Neutrophil (primary cell): Measurements from ENCODE around the gene WNT7B.

Source experiments
- H3K27ac ChIP-seq: fragments of 200-600 bp; sonication (generic); 2 replicates; pipeline ENCODE4 v1.5.1; 2016; ENCODE audit warnings: mild to moderate bottlenecking, moderate library complexity
- H3K27me3 ChIP-seq: fragments of 200-600 bp; sonication (generic); 2 replicates; pipeline ENCODE4 v1.6.0; 2016; ENCODE audit warnings: mild to moderate bottlenecking
- H3K36me3 ChIP-seq: fragments of 200-600 bp; sonication (generic); 2 replicates; pipeline ENCODE4 v1.5.1; 2017
- H3K4me1 ChIP-seq, 2 experiments: fragments of 200-600 bp in 1 of 2; sonication (generic) in 1 of 2; 1 replicate in 1 of 2; 2 replicates in 1 of 2; pipeline versions ENCODE4 v1.5.1 to v1.6.1; 2013 to 2016; ENCODE audit warnings: low read depth in 1 of 2, low read length in 1 of 2, mild to moderate bottlenecking in 1 of 2, moderate library complexity in 1 of 2; ENCODE audit not compliant: control insufficient read depth in 1 of 2, insufficient read depth in 1 of 2
- H3K4me3 ChIP-seq, 2 experiments: fragments of 200-600 bp in 1 of 2; sonication (generic) in 1 of 2; 1 replicate in 1 of 2; 2 replicates in 1 of 2; pipeline ENCODE4 v1.5.1; 2013 to 2016; ENCODE audit warnings: low read depth in 1 of 2, low read length in 1 of 2, mild to moderate bottlenecking in 1 of 2, moderate library complexity in 1 of 2
- H3K9me3 ChIP-seq: fragments of 200-600 bp; sonication (generic); 2 replicates; pipeline ENCODE4 v1.5.1; 2016
- TF ChIP-seq, protein P1 (sequence below): fragments of 200-600 bp; sonication (generic); IDR thresholded peaks from 2 replicates; pipeline ENCODE4 v1.5.1; 2016; ENCODE audit warnings: antibody characterized with exemption

WNT7B gene

DNA sequence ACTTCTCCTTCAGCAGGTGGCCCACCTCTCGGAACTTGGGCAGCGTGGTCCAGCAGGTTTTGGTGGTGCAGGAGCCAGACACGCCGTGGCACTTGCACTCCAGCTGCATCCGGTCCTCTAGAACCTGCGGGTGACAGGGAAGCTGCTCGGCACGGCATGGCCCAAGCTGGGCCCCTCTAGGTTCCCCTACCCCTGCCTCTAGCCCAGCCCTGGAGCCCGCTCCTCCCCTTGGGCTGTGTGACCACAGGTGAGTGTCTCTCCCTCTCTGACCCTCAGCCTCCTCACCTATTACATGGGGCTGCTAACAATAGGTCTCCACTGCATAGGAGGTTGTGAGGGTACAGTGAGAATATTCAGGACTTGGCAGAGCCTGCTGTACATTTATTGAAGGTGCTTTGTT, 53.8 kb downstream of the WNT7B start:
- no peak overlapping the region for H3K27ac ChIP-seq
- H3K4me1 ChIP-seq = no peaks in the 10 kb centered on the region
- no peak overlapping the region for H3K4me3 ChIP-seq
- TF ChIP-seq, protein P1, sequence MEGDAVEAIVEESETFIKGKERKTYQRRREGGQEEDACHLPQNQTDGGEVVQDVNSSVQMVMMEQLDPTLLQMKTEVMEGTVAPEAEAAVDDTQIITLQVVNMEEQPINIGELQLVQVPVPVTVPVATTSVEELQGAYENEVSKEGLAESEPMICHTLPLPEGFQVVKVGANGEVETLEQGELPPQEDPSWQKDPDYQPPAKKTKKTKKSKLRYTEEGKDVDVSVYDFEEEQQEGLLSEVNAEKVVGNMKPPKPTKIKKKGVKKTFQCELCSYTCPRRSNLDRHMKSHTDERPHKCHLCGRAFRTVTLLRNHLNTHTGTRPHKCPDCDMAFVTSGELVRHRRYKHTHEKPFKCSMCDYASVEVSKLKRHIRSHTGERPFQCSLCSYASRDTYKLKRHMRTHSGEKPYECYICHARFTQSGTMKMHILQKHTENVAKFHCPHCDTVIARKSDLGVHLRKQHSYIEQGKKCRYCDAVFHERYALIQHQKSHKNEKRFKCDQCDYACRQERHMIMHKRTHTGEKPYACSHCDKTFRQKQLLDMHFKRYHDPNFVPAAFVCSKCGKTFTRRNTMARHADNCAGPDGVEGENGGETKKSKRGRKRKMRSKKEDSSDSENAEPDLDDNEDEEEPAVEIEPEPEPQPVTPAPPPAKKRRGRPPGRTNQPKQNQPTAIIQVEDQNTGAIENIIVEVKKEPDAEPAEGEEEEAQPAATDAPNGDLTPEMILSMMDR = no peak
- H3K9me3 ChIP-seq = no peaks in the 10 kb centered on the region
- no peaks in the 10 kb centered on the region for H3K36me3 ChIP-seq
- H3K27me3 ChIP-seq = peaks cover 11% of the 10 kb centered on the region

DNA sequence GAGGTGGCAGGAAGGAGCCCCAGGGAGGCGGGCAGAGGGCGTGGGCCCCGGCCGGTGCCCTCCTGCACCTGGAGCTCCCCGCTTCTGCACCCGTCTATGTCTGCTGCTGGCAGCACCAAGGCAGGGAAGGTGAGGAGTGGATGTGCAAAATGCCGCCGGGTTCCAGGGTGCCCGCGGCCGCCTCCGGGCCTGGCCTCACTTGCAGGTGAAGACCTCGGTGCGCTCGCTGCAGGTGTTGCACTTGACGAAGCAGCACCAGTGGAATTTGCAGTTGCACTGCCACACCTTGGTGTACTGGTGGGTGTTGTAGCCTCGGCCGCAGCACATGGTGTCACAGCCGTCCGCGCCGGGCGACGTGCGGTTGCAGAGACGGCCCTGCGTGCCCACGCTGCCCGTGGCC, 54.3 kb downstream of the WNT7B start:
- H3K27ac ChIP-seq = no peak overlapping the region
- TF ChIP-seq, protein P1 = no peak
- no peaks in the 10 kb centered on the region for H3K36me3 ChIP-seq
- H3K27me3 ChIP-seq = peaks cover 16% of the 10 kb centered on the region
- H3K9me3 ChIP-seq = no peaks in the 10 kb centered on the region
- H3K4me1 ChIP-seq = no peaks in the 10 kb centered on the region
- no peak overlapping the region for H3K4me3 ChIP-seq

DNA sequence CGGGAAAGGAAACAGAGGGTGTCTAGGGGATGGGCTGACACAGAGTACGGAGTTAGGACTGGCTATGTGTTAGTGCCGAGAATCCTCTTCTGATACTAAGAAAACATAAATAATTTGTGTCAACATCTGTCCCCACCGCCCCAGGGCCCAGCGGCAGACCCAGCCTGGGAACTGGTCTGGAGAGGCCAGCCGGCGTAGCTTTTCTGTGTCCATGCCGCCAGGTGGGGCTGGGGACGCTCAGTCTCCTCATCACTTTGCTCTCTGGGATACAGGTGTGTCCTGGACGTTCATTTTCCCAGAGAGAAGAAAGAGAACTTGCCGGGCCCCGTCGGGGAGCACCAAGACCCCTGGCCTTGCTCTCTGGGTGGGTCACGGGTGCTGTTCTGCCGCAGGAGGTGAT, 54.7 kb downstream of the WNT7B start:
- no peaks in the 10 kb centered on the region for H3K4me1 ChIP-seq
- TF ChIP-seq, protein P1 = no peak
- no peak overlapping the region for H3K27ac ChIP-seq
- H3K36me3 ChIP-seq = no peaks in the 10 kb centered on the region
- peaks cover 16% of the 10 kb centered on the region for H3K27me3 ChIP-seq
- H3K9me3 ChIP-seq = no peaks in the 10 kb centered on the region
- no peak overlapping the region for H3K4me3 ChIP-seq

DNA sequence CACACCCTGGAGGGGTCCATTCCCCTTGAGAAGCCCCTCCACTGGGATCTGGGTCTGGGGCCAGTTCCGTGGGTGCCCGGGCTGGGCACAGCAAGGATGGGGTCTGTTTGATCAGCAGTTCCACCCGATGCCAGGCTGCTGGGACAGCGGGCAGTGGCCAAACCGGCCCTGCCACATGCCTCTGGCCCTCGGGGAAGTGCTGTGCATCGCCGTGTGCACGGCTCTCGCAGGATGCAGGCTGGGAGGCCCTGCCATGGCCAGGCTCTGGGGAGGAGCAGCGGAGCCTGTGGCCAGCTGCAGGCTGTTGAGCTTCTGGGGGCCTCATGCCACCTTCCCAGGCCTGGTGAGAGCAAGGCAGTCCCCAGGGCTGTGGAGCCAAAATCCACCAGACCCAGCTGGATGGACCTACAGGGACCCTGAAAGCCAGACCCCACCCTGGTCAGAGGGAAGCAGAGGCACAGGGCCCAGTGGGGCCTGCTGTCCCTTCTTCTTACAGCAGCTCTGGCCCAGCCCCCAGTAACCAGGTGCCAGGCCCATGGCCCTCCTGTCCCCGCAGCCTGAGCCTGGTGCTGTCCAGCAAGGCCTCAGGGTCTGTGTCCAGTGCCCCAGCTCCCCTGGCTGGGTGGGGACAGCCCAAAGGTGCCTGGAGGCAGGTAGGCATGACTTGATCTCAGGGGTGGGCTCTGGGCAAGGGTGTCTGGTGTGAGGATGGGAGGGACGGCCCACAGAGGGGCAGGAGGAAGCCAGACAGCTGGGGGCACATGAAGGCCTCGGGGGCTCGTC, 57.3 kb downstream of the WNT7B start:
- TF ChIP-seq, protein P1 = no peak
- H3K9me3 ChIP-seq = no peaks in the 10 kb centered on the region
- H3K36me3 ChIP-seq = no peaks in the 10 kb centered on the region
- H3K4me1 ChIP-seq = no peaks in the 10 kb centered on the region
- H3K27ac ChIP-seq = no peak overlapping the region
- peaks cover 16% of the 10 kb centered on the region for H3K27me3 ChIP-seq
- no peak overlapping the region for H3K4me3 ChIP-seq

DNA sequence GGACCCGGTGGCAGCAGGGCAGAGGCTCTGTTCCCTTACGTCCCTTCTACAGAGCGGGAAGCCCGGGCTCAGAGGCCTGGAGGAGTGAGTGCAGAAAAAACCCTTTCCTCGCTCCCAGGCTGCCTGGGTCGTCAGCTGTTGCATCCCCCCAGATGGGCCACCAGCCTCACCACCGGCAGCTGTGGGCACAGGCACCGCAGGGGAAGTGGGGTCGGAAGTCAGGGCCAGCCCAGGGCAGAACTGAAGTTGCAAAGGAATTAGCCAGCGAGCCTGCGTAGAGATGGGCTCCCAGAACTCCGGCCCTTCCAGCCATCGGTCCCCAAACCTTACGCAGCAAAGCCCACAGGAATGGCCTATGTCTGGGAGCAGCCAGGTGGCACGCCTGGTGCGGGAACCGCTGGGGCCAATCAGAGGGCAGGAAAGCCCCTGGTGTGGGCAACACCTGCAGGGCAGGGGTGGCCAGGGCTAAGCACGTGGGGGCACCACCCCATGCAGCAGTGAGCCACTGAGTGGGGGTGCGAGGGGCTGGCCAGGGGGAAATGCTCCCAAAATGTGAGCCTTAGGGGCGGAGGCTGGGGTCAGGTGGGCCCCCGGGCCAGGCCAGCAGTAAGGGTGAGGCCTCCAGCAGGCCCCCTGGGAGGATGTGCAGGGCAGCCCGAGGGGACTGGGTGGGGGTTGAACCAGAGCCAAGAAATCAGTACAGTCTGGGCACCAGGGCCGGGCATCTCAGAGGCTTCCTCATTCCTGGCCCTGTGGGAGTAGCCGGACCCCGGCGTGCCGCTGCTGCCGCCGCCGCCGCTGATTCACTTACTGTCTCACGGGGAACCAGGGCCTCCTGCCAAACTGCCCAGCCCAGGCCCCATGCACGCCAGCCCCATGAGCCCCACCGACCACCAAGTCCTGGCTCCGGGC, 58.2 kb downstream of the WNT7B start:
- no peak overlapping the region for H3K27ac ChIP-seq
- no peaks in the 10 kb centered on the region for H3K4me1 ChIP-seq
- H3K4me3 ChIP-seq = no peak overlapping the region
- no peaks in the 10 kb centered on the region for H3K9me3 ChIP-seq
- peaks cover 16% of the 10 kb centered on the region for H3K27me3 ChIP-seq
- no peaks in the 10 kb centered on the region for H3K36me3 ChIP-seq
- TF ChIP-seq, protein P1 = no peak
